Mesendoderm (in vitro differentiated cells): ENCODE results near the gene MYO7A.

ENCODE experiments used
- DNase-seq: peaks from one replicate; pipeline ENCODE4 v3.0.0; 2013
- H2AK5ac ChIP-seq: 2 replicates; pipeline ENCODE4 v1.6.1; 2013; ENCODE audit warnings: low read length, inconsistent platforms
- H2BK120ac ChIP-seq: 2 replicates; pipeline ENCODE4 v1.6.1; 2013; ENCODE audit warnings: low read depth, mild to moderate bottlenecking, low read length, moderate library complexity, mixed read lengths
- H2BK15ac ChIP-seq: replicated peaks from 2 replicates; pipeline ENCODE4 v1.6.1; 2013; ENCODE audit warnings: low read depth, mild to moderate bottlenecking, moderate library complexity
- H2BK5ac ChIP-seq: 2 replicates; pipeline ENCODE4 v1.6.1; 2013; ENCODE audit warnings: low read length, inconsistent platforms
- H3K18ac ChIP-seq: 2 replicates; pipeline ENCODE4 v1.6.1; 2013; ENCODE audit warnings: mild to moderate bottlenecking, low read length, mixed read lengths
- H3K23ac ChIP-seq: one replicate; pipeline ENCODE4 v1.6.1; 2013; ENCODE audit warnings: low read length
- H3K27ac ChIP-seq: 2 replicates; pipeline ENCODE4 v1.5.1; 2013; ENCODE audit warnings: low read depth, mild to moderate bottlenecking, inconsistent platforms, low read length, moderate library complexity
- H3K27me3 ChIP-seq: 2 replicates; pipeline ENCODE4 v1.6.1; 2013; ENCODE audit warnings: low read length, control low read depth, mild to moderate bottlenecking, inconsistent platforms; ENCODE audit not compliant: insufficient read depth, poor library complexity
- H3K36me3 ChIP-seq: 2 replicates; pipeline ENCODE4 v1.6.1; 2013; ENCODE audit warnings: low read length, inconsistent platforms; ENCODE audit not compliant: control insufficient read depth, insufficient read depth
- H3K4ac ChIP-seq: one replicate; pipeline ENCODE4 v1.6.1; 2013; ENCODE audit warnings: low read depth, mild to moderate bottlenecking, low read length, moderate library complexity
- H3K4me1 ChIP-seq: 2 replicates; pipeline ENCODE4 v1.6.1; 2013; ENCODE audit warnings: low read depth, low read length, inconsistent platforms; ENCODE audit not compliant: control insufficient read depth
- H3K4me2 ChIP-seq: 2 replicates; pipeline ENCODE4 v1.6.1; 2013; ENCODE audit warnings: low read length
- H3K4me3 ChIP-seq: 2 replicates; pipeline ENCODE4 v1.5.1; 2013; ENCODE audit warnings: mild to moderate bottlenecking, low read length
- H3K56ac ChIP-seq: one replicate; pipeline ENCODE4 v1.6.1; 2013; ENCODE audit warnings: low read length
- H3K79me1 ChIP-seq: 2 replicates; pipeline ENCODE4 v1.6.1; 2013; ENCODE audit warnings: low read length, inconsistent platforms
- H3K79me2 ChIP-seq: 2 replicates; pipeline ENCODE4 v1.6.1; 2013; ENCODE audit warnings: mild to moderate bottlenecking, low read length; ENCODE audit not compliant: control insufficient read depth, insufficient read depth
- H3K9ac ChIP-seq: 2 replicates; pipeline ENCODE4 v1.6.1; 2013; ENCODE audit warnings: low read length, inconsistent platforms
- H4K5ac ChIP-seq: one replicate; pipeline ENCODE4 v1.6.1; 2013; ENCODE audit warnings: low read length
- H4K8ac ChIP-seq: one replicate; pipeline ENCODE4 v1.6.1; 2013; ENCODE audit warnings: low read depth, mild to moderate bottlenecking, control low read depth, low read length, moderate library complexity
- WGBS: extraction: QIAGEN DNeasy Blood & Tissue Kit; methylation state at CpG from one replicate; pipeline ENCODE4 v1.1.7; 2013; ENCODE audit warnings: low lambda C conversion rate, missing lambda C conversion rate; ENCODE audit not compliant: insufficient coverage; ENCODE audit errors: extremely low coverage; 5-methylcytosine and 5-hydroxymethylcytosine counted together

The MYO7A gene

GRCh38 chr11:77153276-77154185 is 25.5 kb downstream of the MYO7A start:
- no peak overlapping the region for H3K4me3 ChIP-seq
- no peak overlapping the region for H4K5ac ChIP-seq
- H3K27me3 ChIP-seq, result no peaks in the 10 kb centered on the region
- no peaks in the 10 kb centered on the region for H3K36me3 ChIP-seq
- no peak overlapping the region for H3K9ac ChIP-seq
- H2BK15ac ChIP-seq, result no peak overlapping the region
- no peaks in the 10 kb centered on the region for H3K79me2 ChIP-seq
- H3K4ac ChIP-seq, result no peak overlapping the region
- H4K8ac ChIP-seq, result no peak overlapping the region
- H3K18ac ChIP-seq, result no peak overlapping the region
- no CpG with 5 or more reads among the region's 20 CpGs for WGBS
- no peak overlapping the region for H2BK120ac ChIP-seq
- no peak overlapping the region for H3K27ac ChIP-seq
- H2AK5ac ChIP-seq, result no peak overlapping the region
- no peaks in the 10 kb centered on the region for H3K4me1 ChIP-seq
- H3K23ac ChIP-seq, result no peak overlapping the region
- no peak overlapping the region for H2BK5ac ChIP-seq
- no peak for DNase-seq
- no peak overlapping the region for H3K4me2 ChIP-seq
- no peaks in the 10 kb centered on the region for H3K79me1 ChIP-seq
- no peak overlapping the region for H3K56ac ChIP-seq

- H3K56ac ChIP-seq, result no peak overlapping the region
- no peaks in the 10 kb centered on the region for H3K79me2 ChIP-seq
- H3K18ac ChIP-seq, result no peak overlapping the region
- H2BK15ac ChIP-seq, result no peak overlapping the region
- H3K27ac ChIP-seq, result no peak overlapping the region
- no peaks in the 10 kb centered on the region for H3K36me3 ChIP-seq
- H4K5ac ChIP-seq, result no peak overlapping the region
- no CpG with 5 or more reads among the region's 10 CpGs for WGBS
- H2BK120ac ChIP-seq, result no peak overlapping the region
- no peak overlapping the region for H3K4me2 ChIP-seq
- no peak overlapping the region for H3K4me3 ChIP-seq
- H3K79me1 ChIP-seq, result no peaks in the 10 kb centered on the region
- H3K27me3 ChIP-seq, result no peaks in the 10 kb centered on the region
- no peak overlapping the region for H2AK5ac ChIP-seq
- H3K23ac ChIP-seq, result no peak overlapping the region
- H3K4ac ChIP-seq, result no peak overlapping the region
- no peak overlapping the region for H4K8ac ChIP-seq
- no peaks in the 10 kb centered on the region for H3K4me1 ChIP-seq
- H3K9ac ChIP-seq, result no peak overlapping the region
- no peak overlapping the region for H2BK5ac ChIP-seq
- DNase-seq, result no peak
These were observed 26.5 kb downstream of the MYO7A start for GRCh38 chr11:77154381-77155081.

- no peaks in the 10 kb centered on the region for H3K79me1 ChIP-seq
- H3K9ac ChIP-seq, result no peak overlapping the region
- WGBS, result no CpG with 5 or more reads among the region's 4 CpGs
- H2BK15ac ChIP-seq, result no peak overlapping the region
- no peak overlapping the region for H2BK5ac ChIP-seq
- H3K27ac ChIP-seq, result no peak overlapping the region
- DNase-seq, result no peak
- no peak overlapping the region for H4K5ac ChIP-seq
- H3K4me3 ChIP-seq, result no peak overlapping the region
- no peak overlapping the region for H3K4ac ChIP-seq
- H3K56ac ChIP-seq, result no peak overlapping the region
- H3K18ac ChIP-seq, result no peak overlapping the region
- H3K4me2 ChIP-seq, result no peak overlapping the region
- no peak overlapping the region for H2AK5ac ChIP-seq
- H3K27me3 ChIP-seq, result no peaks in the 10 kb centered on the region
- H2BK120ac ChIP-seq, result no peak overlapping the region
- no peak overlapping the region for H4K8ac ChIP-seq
- H3K79me2 ChIP-seq, result no peaks in the 10 kb centered on the region
- no peak overlapping the region for H3K23ac ChIP-seq
- H3K4me1 ChIP-seq, result no peaks in the 10 kb centered on the region
- H3K36me3 ChIP-seq, result no peaks in the 10 kb centered on the region
These were observed 27.0 kb downstream of the MYO7A start for GRCh38 chr11:77155082-77155475.

- Histone ChIP-seq H3K36me3 (no peaks in the 10 kb centered on the region), H3K27me3 (no peaks in the 10 kb centered on the region), H3K4me3 (no peak overlapping the region), H3K18ac (no peak overlapping the region), H3K4me2 (no peak overlapping the region), H3K4ac (no peak overlapping the region), H3K56ac (no peak overlapping the region), H2BK5ac (no peak overlapping the region), H4K8ac (no peak overlapping the region), H2AK5ac (no peak overlapping the region), H4K5ac (no peak overlapping the region), H3K27ac (no peak overlapping the region), H3K79me2 (no peaks in the 10 kb centered on the region), H2BK120ac (no peak overlapping the region), H2BK15ac (no peak overlapping the region), H3K23ac (no peak overlapping the region), H3K9ac (no peak overlapping the region), H3K4me1 (no peaks in the 10 kb centered on the region), H3K79me1 (no peaks in the 10 kb centered on the region)
- no peak for DNase-seq
- no CpG with 5 or more reads among the region's 13 CpGs for WGBS
These were observed 27.6 kb downstream of the MYO7A start for GRCh38 chr11:77155556-77156130.

- Histone ChIP-seq H3K79me2 (no peaks in the 10 kb centered on the region), H3K4me2 (no peak overlapping the region), H3K18ac (no peak overlapping the region), H3K4me3 (no peak overlapping the region), H2BK5ac (no peak overlapping the region), H3K23ac (no peak overlapping the region), H4K8ac (no peak overlapping the region), H2AK5ac (no peak overlapping the region), H2BK15ac (no peak overlapping the region), H3K9ac (no peak overlapping the region), H2BK120ac (no peak overlapping the region), H3K27ac (no peak overlapping the region), H3K4ac (no peak overlapping the region), H3K4me1 (no peaks in the 10 kb centered on the region), H3K27me3 (no peaks in the 10 kb centered on the region), H3K56ac (no peak overlapping the region), H3K79me1 (no peaks in the 10 kb centered on the region), H4K5ac (no peak overlapping the region), H3K36me3 (no peaks in the 10 kb centered on the region)
- DNase-seq, result no peak
- no CpG with 5 or more reads among the region's 26 CpGs for WGBS
These were observed 28.6 kb downstream of the MYO7A start for GRCh38 chr11:77156396-77157195.
